WTC11 (cell line): Measurements from ENCODE around the gene SAMD4A. TPM values are rescaled to one million over a fixed set of nuclear protein-coding genes. Genes with fewer than 3 reads are reported as not detected.

Experiments
- ATAC-seq: fragments of 200-7000 bp; cut with Tn5 transposase; 2 replicates; pipeline ENCODE4 v1.10.0; 2021; ENCODE audit warnings: mild to moderate bottlenecking, moderate library complexity
- CTCF ChIA-PET: fragments of 300-600 bp; sonication (Branson Sonifier 250); formaldehyde crosslinking; loops from one replicate; lab custom pipeline; 2021; ENCODE audit warnings: antibody characterized with exemption; lab: Charles Lee
- POLR2A ChIA-PET: fragments of 350-600 bp; sonication (Branson Sonifier 250); formaldehyde crosslinking; loops from one replicate; lab custom pipeline; 2021; ENCODE audit warnings: antibody characterized with exemption; lab: Charles Lee
- DNase-seq: peaks from one replicate; pipeline ENCODE4 v3.0.0; 2021; ENCODE audit warnings: low spot score
- H3K27ac Mint-ChIP-seq: 2 replicates; pipeline ENCODE4 v1.8.0; 2021; ENCODE audit warnings: mixed read lengths
- H3K27me3 Mint-ChIP-seq: 2 replicates; pipeline ENCODE4 v1.8.0; 2021; ENCODE audit warnings: low read depth, mild to moderate bottlenecking, moderate library complexity, mixed read lengths
- H3K36me3 Mint-ChIP-seq: 2 replicates; pipeline ENCODE4 v1.8.0; 2021; ENCODE audit warnings: mixed read lengths
- H3K4me1 Mint-ChIP-seq: 2 replicates; pipeline ENCODE4 v1.8.0; 2022; ENCODE audit warnings: mixed read lengths
- H3K4me3 Mint-ChIP-seq: 2 replicates; pipeline ENCODE4 v1.8.0; 2021; ENCODE audit warnings: mild to moderate bottlenecking, moderate library complexity, mixed read lengths
- H3K9me3 Mint-ChIP-seq: 2 replicates; pipeline ENCODE4 v1.8.0; 2021; ENCODE audit warnings: mixed read lengths
- FOXJ3 ChIP-seq: sonication (generic); formaldehyde crosslinking; IDR thresholded peaks from 2 replicates; pipeline ENCODE4 v1.9.0; 2021; ENCODE audit warnings: missing genetic modification reagents, mild to moderate bottlenecking, borderline replicate concordance
- FOXP1 ChIP-seq: sonication (generic); formaldehyde crosslinking; IDR thresholded peaks from 2 replicates; pipeline ENCODE4 v1.8.0; 2022; ENCODE audit warnings: missing genetic modification reagents, mild to moderate bottlenecking, moderate library complexity, borderline replicate concordance
- IRF2 ChIP-seq: sonication (generic); formaldehyde crosslinking; IDR thresholded peaks from 2 replicates; pipeline ENCODE4 v1.8.0; 2022; ENCODE audit warnings: low read depth, missing genetic modification reagents, borderline replicate concordance
- TEAD4 ChIP-seq: sonication (generic); formaldehyde crosslinking; IDR thresholded peaks from 2 replicates; pipeline ENCODE4 v1.8.0; 2022; ENCODE audit warnings: mild to moderate bottlenecking, missing genetic modification reagents
- ZNF138 ChIP-seq: sonication (generic); formaldehyde crosslinking; conservative IDR thresholded peaks from 2 replicates; pipeline ENCODE4 v1.8.1; 2022; ENCODE audit warnings: mild to moderate bottlenecking, moderate library complexity, missing genetic modification reagents
- ZNF219 ChIP-seq: sonication (generic); formaldehyde crosslinking; IDR thresholded peaks from 2 replicates; pipeline ENCODE4 v1.8.0; 2023; ENCODE audit warnings: missing genetic modification reagents, mild to moderate bottlenecking, borderline replicate concordance
- total RNA-seq: library from RNA; stranded (reverse); gene quantifications from 3 replicates; pipeline ENCODE4 v1.2.3, GENCODE V29; 2021
- TF ChIP-seq, protein P1 (sequence below): fragments of 200-600 bp; IDR thresholded peaks from 2 replicates; pipeline ENCODE4 v1.8.0; 2022; ENCODE audit warnings: antibody characterized with exemption
- TF ChIP-seq, protein P2 (sequence below): sonication (generic); formaldehyde crosslinking; IDR thresholded peaks from 2 replicates; pipeline ENCODE4 v1.8.1; 2022; ENCODE audit warnings: mild to moderate bottlenecking, moderate library complexity, missing genetic modification reagents
- TF ChIP-seq, protein P3 (sequence below): sonication (generic); formaldehyde crosslinking; IDR thresholded peaks from 2 replicates; pipeline ENCODE4 v1.8.1; 2022; ENCODE audit warnings: low read depth, mild to moderate bottlenecking, moderate library complexity, missing genetic modification reagents, borderline replicate concordance
- TF ChIP-seq, protein P4 (sequence below): sonication (generic); formaldehyde crosslinking; IDR thresholded peaks from 2 replicates; pipeline ENCODE4 v1.8.1; 2022; ENCODE audit warnings: missing genetic modification reagents, borderline replicate concordance
- TF ChIP-seq, protein P5 (sequence below): sonication (generic); formaldehyde crosslinking; IDR thresholded peaks from 2 replicates; pipeline ENCODE4 v1.8.0; 2022; ENCODE audit warnings: mild to moderate bottlenecking, missing genetic modification reagents
- TF ChIP-seq, protein P6 (sequence below): sonication (generic); formaldehyde crosslinking; IDR thresholded peaks from 2 replicates; pipeline ENCODE4 v1.8.1; 2023; ENCODE audit warnings: mild to moderate bottlenecking, missing genetic modification reagents
- TF ChIP-seq, protein P7 (sequence below): sonication (generic); formaldehyde crosslinking; IDR thresholded peaks from 2 replicates; pipeline ENCODE4 v1.8.1; 2023; ENCODE audit warnings: mild to moderate bottlenecking, moderate library complexity, missing genetic modification reagents
- TF ChIP-seq, protein P8 (sequence below): sonication (generic); formaldehyde crosslinking; IDR thresholded peaks from 2 replicates; pipeline ENCODE4 v1.8.1; 2022; ENCODE audit warnings: low read depth, missing genetic modification reagents, borderline replicate concordance

The SAMD4A gene
- total RNA-seq, 1 experiment from 2014 or later = 6.0 TPM

DNA sequence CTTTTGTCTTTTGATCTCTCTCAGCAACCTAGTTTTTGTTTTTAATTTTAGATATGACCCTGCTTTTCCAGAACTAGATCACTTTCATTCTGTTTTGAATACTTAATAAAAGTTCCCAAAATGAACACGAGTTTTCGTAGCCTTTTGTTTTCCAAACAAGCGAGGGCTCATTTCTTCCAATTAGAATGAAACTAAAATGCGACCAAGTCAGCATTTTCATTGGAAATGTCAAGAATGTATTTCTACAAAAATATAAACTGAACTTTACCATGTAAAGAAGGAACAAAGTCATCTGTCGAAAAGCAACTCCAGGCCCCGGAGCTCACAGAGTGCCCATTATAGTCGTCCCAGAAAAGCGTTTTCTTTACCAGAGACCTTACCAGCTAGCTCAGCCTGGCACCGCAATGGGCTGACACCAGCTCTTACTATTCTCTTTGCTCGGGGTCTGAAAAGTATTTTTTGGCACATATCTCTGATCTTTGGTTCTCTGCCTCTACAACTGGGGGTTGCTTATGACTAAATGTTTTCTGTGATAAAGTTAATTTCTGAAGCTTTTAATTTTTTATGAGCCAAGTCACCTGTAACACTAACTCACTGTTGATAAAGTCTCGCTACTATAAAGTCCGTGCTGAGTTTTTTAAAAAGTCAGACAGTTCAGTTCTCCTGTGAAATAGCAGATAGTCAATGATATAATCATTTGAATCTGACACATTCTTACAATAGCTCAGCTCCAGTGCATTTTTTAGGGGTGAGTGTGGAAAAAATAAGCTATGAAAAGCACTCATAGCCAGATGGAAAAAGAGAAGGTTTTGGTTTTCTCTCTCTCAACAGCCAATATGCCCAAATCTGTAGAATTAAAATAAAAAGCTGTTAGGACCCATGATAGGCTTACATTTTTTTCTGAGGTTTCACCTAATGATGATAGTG, 43.4 kb downstream of the SAMD4A start:
- CTCF ChIA-PET = no interaction called here

More for the DNA sequence above, 43.4 kb downstream of the SAMD4A start:
- H3K36me3 Mint-ChIP-seq = peaks cover 4% of the 10 kb centered on the region
- no peak overlapping the region for H3K27ac Mint-ChIP-seq
- TF ChIP-seq, protein P1, sequence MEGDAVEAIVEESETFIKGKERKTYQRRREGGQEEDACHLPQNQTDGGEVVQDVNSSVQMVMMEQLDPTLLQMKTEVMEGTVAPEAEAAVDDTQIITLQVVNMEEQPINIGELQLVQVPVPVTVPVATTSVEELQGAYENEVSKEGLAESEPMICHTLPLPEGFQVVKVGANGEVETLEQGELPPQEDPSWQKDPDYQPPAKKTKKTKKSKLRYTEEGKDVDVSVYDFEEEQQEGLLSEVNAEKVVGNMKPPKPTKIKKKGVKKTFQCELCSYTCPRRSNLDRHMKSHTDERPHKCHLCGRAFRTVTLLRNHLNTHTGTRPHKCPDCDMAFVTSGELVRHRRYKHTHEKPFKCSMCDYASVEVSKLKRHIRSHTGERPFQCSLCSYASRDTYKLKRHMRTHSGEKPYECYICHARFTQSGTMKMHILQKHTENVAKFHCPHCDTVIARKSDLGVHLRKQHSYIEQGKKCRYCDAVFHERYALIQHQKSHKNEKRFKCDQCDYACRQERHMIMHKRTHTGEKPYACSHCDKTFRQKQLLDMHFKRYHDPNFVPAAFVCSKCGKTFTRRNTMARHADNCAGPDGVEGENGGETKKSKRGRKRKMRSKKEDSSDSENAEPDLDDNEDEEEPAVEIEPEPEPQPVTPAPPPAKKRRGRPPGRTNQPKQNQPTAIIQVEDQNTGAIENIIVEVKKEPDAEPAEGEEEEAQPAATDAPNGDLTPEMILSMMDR = no peak
- TF ChIP-seq FOXJ3 (CRISPR knock-in tag) (no peak), ZNF138 (no peak), TEAD4 (CRISPR knock-in tag) (no peak), IRF2 (no peak), ZNF219 (CRISPR knock-in tag) (no peak), FOXP1 (CRISPR knock-in tag) (no peak)
- TF ChIP-seq, protein P2, sequence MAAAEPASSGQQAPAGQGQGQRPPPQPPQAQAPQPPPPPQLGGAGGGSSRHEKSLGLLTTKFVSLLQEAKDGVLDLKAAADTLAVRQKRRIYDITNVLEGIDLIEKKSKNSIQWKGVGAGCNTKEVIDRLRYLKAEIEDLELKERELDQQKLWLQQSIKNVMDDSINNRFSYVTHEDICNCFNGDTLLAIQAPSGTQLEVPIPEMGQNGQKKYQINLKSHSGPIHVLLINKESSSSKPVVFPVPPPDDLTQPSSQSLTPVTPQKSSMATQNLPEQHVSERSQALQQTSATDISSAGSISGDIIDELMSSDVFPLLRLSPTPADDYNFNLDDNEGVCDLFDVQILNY (CRISPR knock-in tag) = no peak
- TF ChIP-seq, protein P3, sequence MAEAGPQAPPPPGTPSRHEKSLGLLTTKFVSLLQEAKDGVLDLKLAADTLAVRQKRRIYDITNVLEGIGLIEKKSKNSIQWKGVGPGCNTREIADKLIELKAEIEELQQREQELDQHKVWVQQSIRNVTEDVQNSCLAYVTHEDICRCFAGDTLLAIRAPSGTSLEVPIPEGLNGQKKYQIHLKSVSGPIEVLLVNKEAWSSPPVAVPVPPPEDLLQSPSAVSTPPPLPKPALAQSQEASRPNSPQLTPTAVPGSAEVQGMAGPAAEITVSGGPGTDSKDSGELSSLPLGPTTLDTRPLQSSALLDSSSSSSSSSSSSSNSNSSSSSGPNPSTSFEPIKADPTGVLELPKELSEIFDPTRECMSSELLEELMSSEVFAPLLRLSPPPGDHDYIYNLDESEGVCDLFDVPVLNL = no peak
- TF ChIP-seq, protein P4, sequence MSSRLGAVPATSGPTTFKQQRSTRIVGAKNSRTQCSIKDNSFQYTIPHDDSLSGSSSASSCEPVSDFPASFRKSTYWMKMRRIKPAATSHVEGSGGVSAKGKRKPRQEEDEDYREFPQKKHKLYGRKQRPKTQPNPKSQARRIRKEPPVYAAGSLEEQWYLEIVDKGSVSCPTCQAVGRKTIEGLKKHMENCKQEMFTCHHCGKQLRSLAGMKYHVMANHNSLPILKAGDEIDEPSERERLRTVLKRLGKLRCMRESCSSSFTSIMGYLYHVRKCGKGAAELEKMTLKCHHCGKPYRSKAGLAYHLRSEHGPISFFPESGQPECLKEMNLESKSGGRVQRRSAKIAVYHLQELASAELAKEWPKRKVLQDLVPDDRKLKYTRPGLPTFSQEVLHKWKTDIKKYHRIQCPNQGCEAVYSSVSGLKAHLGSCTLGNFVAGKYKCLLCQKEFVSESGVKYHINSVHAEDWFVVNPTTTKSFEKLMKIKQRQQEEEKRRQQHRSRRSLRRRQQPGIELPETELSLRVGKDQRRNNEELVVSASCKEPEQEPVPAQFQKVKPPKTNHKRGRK (CRISPR knock-in tag) = no peak
- TF ChIP-seq, protein P5, sequence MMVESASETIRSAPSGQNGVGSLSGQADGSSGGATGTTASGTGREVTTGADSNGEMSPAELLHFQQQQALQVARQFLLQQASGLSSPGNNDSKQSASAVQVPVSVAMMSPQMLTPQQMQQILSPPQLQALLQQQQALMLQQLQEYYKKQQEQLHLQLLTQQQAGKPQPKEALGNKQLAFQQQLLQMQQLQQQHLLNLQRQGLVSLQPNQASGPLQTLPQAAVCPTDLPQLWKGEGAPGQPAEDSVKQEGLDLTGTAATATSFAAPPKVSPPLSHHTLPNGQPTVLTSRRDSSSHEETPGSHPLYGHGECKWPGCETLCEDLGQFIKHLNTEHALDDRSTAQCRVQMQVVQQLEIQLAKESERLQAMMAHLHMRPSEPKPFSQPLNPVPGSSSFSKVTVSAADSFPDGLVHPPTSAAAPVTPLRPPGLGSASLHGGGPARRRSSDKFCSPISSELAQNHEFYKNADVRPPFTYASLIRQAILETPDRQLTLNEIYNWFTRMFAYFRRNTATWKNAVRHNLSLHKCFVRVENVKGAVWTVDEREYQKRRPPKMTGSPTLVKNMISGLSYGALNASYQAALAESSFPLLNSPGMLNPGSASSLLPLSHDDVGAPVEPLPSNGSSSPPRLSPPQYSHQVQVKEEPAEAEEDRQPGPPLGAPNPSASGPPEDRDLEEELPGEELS (CRISPR knock-in tag) = no peak
- TF ChIP-seq, protein P6, sequence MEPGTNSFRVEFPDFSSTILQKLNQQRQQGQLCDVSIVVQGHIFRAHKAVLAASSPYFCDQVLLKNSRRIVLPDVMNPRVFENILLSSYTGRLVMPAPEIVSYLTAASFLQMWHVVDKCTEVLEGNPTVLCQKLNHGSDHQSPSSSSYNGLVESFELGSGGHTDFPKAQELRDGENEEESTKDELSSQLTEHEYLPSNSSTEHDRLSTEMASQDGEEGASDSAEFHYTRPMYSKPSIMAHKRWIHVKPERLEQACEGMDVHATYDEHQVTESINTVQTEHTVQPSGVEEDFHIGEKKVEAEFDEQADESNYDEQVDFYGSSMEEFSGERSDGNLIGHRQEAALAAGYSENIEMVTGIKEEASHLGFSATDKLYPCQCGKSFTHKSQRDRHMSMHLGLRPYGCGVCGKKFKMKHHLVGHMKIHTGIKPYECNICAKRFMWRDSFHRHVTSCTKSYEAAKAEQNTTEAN (CRISPR knock-in tag) = no peak
- TF ChIP-seq, protein P7, sequence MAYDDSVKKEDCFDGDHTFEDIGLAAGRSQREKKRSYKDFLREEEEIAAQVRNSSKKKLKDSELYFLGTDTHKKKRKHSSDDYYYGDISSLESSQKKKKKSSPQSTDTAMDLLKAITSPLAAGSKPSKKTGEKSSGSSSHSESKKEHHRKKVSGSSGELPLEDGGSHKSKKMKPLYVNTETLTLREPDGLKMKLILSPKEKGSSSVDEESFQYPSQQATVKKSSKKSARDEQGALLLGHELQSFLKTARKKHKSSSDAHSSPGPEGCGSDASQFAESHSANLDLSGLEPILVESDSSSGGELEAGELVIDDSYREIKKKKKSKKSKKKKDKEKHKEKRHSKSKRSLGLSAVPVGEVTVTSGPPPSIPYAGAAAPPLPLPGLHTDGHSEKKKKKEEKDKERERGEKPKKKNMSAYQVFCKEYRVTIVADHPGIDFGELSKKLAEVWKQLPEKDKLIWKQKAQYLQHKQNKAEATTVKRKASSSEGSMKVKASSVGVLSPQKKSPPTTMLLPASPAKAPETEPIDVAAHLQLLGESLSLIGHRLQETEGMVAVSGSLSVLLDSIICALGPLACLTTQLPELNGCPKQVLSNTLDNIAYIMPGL (CRISPR knock-in tag) = no peak
- TF ChIP-seq, protein P8, sequence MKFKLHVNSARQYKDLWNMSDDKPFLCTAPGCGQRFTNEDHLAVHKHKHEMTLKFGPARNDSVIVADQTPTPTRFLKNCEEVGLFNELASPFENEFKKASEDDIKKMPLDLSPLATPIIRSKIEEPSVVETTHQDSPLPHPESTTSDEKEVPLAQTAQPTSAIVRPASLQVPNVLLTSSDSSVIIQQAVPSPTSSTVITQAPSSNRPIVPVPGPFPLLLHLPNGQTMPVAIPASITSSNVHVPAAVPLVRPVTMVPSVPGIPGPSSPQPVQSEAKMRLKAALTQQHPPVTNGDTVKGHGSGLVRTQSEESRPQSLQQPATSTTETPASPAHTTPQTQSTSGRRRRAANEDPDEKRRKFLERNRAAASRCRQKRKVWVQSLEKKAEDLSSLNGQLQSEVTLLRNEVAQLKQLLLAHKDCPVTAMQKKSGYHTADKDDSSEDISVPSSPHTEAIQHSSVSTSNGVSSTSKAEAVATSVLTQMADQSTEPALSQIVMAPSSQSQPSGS = no peak
- peaks cover 4% of the 10 kb centered on the region; the same call in 1 of the 2 replicates for H3K4me1 Mint-ChIP-seq
- DNase-seq (no peak), ATAC-seq (no peak)
- POLR2A ChIA-PET = no interaction called here
- H3K4me3 Mint-ChIP-seq = no peak overlapping the region
- no peaks in the 10 kb centered on the region for H3K27me3 Mint-ChIP-seq
- peaks cover 10% of the 10 kb centered on the region for H3K9me3 Mint-ChIP-seq
